Activated CD4-positive, alpha-beta memory T cell treated with anti-CD3 and anti-CD28 coated beads, Interleukin-2, amount 10 ng/mL, durations not matched to agents 7 days and 5 days (primary cell): ENCODE data around the gene IL9. TPM values are rescaled to one million over a fixed set of nuclear protein-coding genes. Genes with fewer than 3 reads are reported as not detected.

ENCODE experiments used
- CTCF ChIA-PET: fragments of 350-600 bp; sonication (Branson Sonifier 250); formaldehyde crosslinking; loops from one replicate; lab custom pipeline; 2021; ENCODE audit warnings: antibody characterized with exemption, inconsistent platforms; lab: Charles Lee
- POLR2A ChIA-PET: fragments of 350-600 bp; sonication (Branson Sonifier 250); formaldehyde crosslinking; loops from one replicate; lab custom pipeline; 2021; ENCODE audit warnings: antibody characterized with exemption; lab: Charles Lee
- DNase-seq: peaks from one replicate; pipeline ENCODE4 v3.0.0-alpha.2; 2020
- H3K27ac Mint-ChIP-seq: one replicate; pipeline ENCODE4 v1.8.0; 2021; ENCODE audit warnings: mild to moderate bottlenecking, mixed read lengths
- H3K27me3 Mint-ChIP-seq: one replicate; pipeline ENCODE4 v1.8.0; 2021; ENCODE audit warnings: mixed read lengths
- H3K36me3 Mint-ChIP-seq: one replicate; pipeline ENCODE4 v1.8.0; 2021; ENCODE audit warnings: low read depth, mixed read lengths
- H3K4me1 Mint-ChIP-seq: one replicate; pipeline ENCODE4 v1.8.0; 2021; ENCODE audit warnings: mixed read lengths
- H3K4me3 Mint-ChIP-seq: one replicate; pipeline ENCODE4 v1.8.0; 2021; ENCODE audit warnings: mild to moderate bottlenecking, mixed read lengths
- H3K9me3 Mint-ChIP-seq: one replicate; pipeline ENCODE4 v1.8.0; 2021; ENCODE audit warnings: mixed read lengths
- total RNA-seq, 2 experiments: library from RNA; stranded (reverse); gene quantifications; one replicate each; pipeline ENCODE4 v1.2.3, GENCODE V29; 2021

IL9 gene
- total RNA-seq, 2 experiments from 2014 or later: not detected

GRCh38 chr5:135876146-135876545 is 19.5 kb downstream of the IL9 start:
- Mint-ChIP-seq H3K4me1 (no peaks in the 10 kb centered on the region), H3K27me3 (peaks cover 18% of the 10 kb centered on the region), H3K9me3 (no peaks in the 10 kb centered on the region), H3K27ac (no peak overlapping the region), H3K4me3 (no peak overlapping the region), H3K36me3 (no peaks in the 10 kb centered on the region)
- DNase-seq: no peak
- ChIA-PET POLR2A (no interaction called here), CTCF (interaction anchor here (0.6 to 1.0 kb wide), 4 partner anchors 46 to 316 kb away, joined by 3 to 7 read pairs (median 5); no protein-coding TSS in a partner anchor)

DNA sequence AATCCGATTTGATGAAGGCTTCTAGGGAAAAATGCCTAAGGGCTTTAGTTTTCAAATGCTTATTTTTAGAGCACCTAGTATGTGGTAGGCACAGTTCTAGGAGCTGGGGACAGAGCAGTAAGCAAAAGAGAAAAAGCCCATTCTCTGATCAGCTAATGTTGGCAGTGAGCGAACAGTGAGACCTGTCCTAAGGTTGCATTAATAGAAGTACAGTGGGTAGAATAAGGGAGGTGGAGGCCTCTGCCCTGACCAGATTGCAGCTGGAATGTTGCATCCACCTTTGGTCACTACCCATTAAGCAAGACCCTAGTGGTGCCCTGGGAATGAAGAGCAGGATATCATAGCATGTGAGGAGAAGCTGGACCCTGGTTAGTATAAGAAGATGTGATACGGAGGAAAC is 20.1 kb downstream of the IL9 start:
- H3K27me3 Mint-ChIP-seq: peaks cover 15% of the 10 kb centered on the region

GRCh38 chr5:135874461-135874860 is 21.2 kb downstream of the IL9 start:
- H3K27ac Mint-ChIP-seq: no peak overlapping the region
- CTCF ChIA-PET: interaction anchor here (0.9 kb wide), 1 partner anchor 9 kb away, joined by 3 read pairs; no protein-coding TSS in a partner anchor
- no peaks in the 10 kb centered on the region for H3K9me3 Mint-ChIP-seq
- H3K27me3 Mint-ChIP-seq: peaks cover 15% of the 10 kb centered on the region
- DNase-seq: no peak
- no peaks in the 10 kb centered on the region for H3K36me3 Mint-ChIP-seq
- H3K4me1 Mint-ChIP-seq: no peaks in the 10 kb centered on the region
- no peak overlapping the region for H3K4me3 Mint-ChIP-seq
- POLR2A ChIA-PET: no interaction called here

More for the DNA sequence above, 20.1 kb downstream of the IL9 start:
- no peaks in the 10 kb centered on the region for H3K4me1 Mint-ChIP-seq
- no peak overlapping the region for H3K4me3 Mint-ChIP-seq
- POLR2A ChIA-PET: no interaction called here
- DNase-seq: no peak
- H3K36me3 Mint-ChIP-seq: no peaks in the 10 kb centered on the region
- no peak overlapping the region for H3K27ac Mint-ChIP-seq
- no peaks in the 10 kb centered on the region for H3K9me3 Mint-ChIP-seq
- CTCF ChIA-PET: interaction anchor here (0.7 to 1.0 kb wide), 2 partner anchors 45 to 216 kb away, joined by 3 to 7 read pairs; no protein-coding TSS in a partner anchor

DNA sequence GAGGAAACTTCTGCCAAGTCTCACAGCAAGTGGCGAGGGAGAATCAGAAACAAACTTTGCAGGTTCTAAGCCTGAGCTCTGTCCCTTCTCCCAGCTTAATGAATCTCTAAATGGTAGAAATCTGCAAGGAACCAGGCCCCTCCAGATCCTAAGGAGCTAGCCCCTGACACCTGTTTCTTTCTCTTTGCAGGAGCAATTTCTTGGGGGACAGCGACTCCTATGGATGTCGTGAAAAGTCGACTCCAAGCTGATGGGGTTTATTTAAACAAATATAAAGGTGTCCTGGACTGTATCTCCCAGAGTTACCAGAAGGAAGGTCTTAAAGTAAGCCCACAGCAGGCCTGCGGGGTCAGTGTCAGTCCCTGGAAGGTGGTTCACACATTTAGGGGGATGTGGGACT is 21.8 kb downstream of the IL9 start:
- Mint-ChIP-seq H3K27me3 (peaks cover 15% of the 10 kb centered on the region), H3K4me3 (no peak overlapping the region), H3K4me1 (no peaks in the 10 kb centered on the region), H3K27ac (no peak overlapping the region), H3K36me3 (no peaks in the 10 kb centered on the region), H3K9me3 (no peaks in the 10 kb centered on the region)
- ChIA-PET POLR2A (no interaction called here), CTCF (no interaction called here)
- DNase-seq: no peak

DNA sequence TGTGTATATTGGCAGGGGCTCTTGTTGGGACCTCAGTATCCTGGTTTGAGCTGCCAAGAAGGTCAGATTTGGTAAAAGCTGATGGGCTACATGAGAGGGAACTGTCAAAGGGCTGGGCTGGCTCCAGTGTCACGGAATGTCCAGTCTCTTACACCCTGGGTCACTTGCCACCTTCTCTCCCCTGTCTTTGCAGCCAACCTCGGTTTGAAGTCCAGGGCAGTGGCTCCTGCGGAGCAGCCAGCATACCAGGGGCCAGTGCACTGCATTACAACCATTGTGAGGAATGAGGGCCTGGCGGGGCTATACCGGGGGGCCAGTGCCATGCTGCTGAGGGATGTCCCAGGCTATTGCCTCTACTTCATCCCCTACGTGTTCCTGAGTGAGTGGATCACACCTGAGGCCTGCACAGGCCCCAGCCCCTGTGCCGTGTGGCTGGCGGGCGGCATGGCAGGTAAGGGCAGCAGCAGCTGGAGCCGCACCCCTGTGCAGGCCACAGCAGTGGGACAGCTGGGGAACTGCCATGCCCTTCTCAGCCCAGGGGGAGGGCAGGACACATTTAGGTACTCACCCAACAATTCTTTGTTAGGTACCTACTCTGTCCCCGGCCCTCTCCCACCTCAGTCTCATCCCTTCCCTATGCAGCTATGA is 24.2 kb downstream of the IL9 start:
- Mint-ChIP-seq H3K4me1 (no peaks in the 10 kb centered on the region), H3K36me3 (no peaks in the 10 kb centered on the region), H3K27ac (no peak overlapping the region), H3K9me3 (no peaks in the 10 kb centered on the region), H3K27me3 (peaks cover 16% of the 10 kb centered on the region), H3K4me3 (no peak overlapping the region)
- DNase-seq: no peak
- ChIA-PET POLR2A (no interaction called here), CTCF (no interaction called here)

DNA sequence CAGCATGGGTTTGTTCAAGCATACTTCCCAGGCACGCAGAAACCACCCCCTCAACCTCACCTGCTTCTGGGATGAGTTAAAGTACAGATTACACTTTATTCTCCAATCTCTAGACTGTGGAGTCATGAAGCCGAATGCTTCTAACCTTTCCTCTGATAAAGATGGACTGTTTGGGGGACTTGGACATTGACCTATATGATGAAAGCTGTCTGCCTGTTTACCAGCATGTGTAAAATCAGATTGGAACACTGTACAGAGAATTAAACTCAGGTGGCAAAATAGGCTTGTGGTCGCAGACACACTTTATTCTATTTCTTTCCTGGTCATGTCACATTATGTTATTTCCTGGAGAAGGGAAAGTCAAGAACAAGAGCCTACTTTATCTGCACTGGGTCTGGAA is 25.7 kb downstream of the IL9 start:
- POLR2A ChIA-PET: no interaction called here
- H3K27me3 Mint-ChIP-seq: peaks cover 15% of the 10 kb centered on the region
- no peak overlapping the region for H3K27ac Mint-ChIP-seq
- no peaks in the 10 kb centered on the region for H3K36me3 Mint-ChIP-seq
- no peaks in the 10 kb centered on the region for H3K9me3 Mint-ChIP-seq
- no peak overlapping the region for H3K4me3 Mint-ChIP-seq
- DNase-seq: no peak
- no peaks in the 10 kb centered on the region for H3K4me1 Mint-ChIP-seq
- CTCF ChIA-PET: no interaction called here

DNA sequence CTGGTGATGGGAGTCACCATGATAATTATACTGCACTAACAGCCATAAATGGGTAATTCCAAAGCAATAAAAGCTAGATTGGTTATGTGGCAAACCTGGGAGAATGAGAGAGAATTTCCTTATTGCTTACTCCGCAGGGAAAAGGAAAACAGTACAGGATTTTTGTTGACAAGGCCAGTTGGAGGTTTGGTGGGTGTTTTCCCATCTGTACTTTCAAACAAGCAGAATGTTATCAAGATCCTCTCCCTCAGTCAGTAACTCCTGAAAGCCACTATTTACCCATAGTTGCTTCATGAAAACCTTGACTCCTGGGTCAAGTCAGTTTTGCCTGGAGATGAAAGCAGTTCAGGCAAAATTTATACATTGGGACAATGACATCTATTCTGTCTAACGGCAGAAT is 26.4 kb downstream of the IL9 start:
- ChIA-PET CTCF (no interaction called here), POLR2A (no interaction called here)
- Mint-ChIP-seq H3K4me3 (no peak overlapping the region), H3K27ac (no peak overlapping the region), H3K27me3 (peaks cover 10% of the 10 kb centered on the region), H3K9me3 (no peaks in the 10 kb centered on the region), H3K36me3 (no peaks in the 10 kb centered on the region), H3K4me1 (no peaks in the 10 kb centered on the region)
- DNase-seq: no peak

GRCh38 chr5:135868681-135869080 is 27.0 kb downstream of the IL9 start:
- H3K27me3 Mint-ChIP-seq: peaks cover 10% of the 10 kb centered on the region
- CTCF ChIA-PET: no interaction called here

DNA sequence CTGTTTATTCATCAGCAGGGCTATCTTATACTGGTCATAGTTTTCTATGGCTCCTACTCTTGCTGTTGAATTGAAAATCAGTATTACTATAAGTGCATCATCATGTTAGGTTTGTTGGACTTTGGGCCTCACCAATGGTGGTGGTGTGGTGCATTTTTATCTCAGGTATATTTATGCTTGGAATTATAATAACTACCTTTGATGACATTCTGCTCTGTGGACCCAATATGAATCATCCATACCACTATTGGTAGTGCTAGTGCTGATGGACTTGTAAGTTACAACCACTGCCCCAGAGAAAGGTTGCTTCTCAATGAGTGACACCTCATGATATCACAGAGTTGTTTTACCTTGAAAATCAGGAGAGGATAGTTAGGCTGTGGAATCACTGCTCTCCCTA is 28.0 kb downstream of the IL9 start:
- ChIA-PET CTCF (no interaction called here), POLR2A (no interaction called here)
- H3K27me3 Mint-ChIP-seq: peaks cover 9% of the 10 kb centered on the region
- no peak overlapping the region for H3K4me3 Mint-ChIP-seq
- DNase-seq: no peak
- no peaks in the 10 kb centered on the region for H3K4me1 Mint-ChIP-seq
- no peak overlapping the region for H3K27ac Mint-ChIP-seq
- no peaks in the 10 kb centered on the region for H3K36me3 Mint-ChIP-seq
- H3K9me3 Mint-ChIP-seq: no peaks in the 10 kb centered on the region

More at GRCh38 chr5:135868681-135869080, 27.0 kb downstream of the IL9 start:
- POLR2A ChIA-PET: no interaction called here
- Mint-ChIP-seq H3K36me3 (no peaks in the 10 kb centered on the region), H3K4me1 (no peaks in the 10 kb centered on the region), H3K27ac (no peak overlapping the region), H3K4me3 (no peak overlapping the region), H3K9me3 (no peaks in the 10 kb centered on the region)
- no peak for DNase-seq

GRCh38 chr5:135866016-135866415 is 29.6 kb downstream of the IL9 start:
- DNase-seq: no peak
- CTCF ChIA-PET: no interaction called here
- Mint-ChIP-seq H3K4me3 (no peak overlapping the region), H3K27ac (no peak overlapping the region), H3K27me3 (peaks cover 5% of the 10 kb centered on the region), H3K9me3 (no peaks in the 10 kb centered on the region), H3K36me3 (no peaks in the 10 kb centered on the region), H3K4me1 (no peaks in the 10 kb centered on the region)
- POLR2A ChIA-PET: no interaction called here

- H3K9me3 Mint-ChIP-seq: no peaks in the 10 kb centered on the region
Observed at GRCh38 chr5:135864503-135865435, 30.9 kb downstream of the IL9 start.

DNA sequence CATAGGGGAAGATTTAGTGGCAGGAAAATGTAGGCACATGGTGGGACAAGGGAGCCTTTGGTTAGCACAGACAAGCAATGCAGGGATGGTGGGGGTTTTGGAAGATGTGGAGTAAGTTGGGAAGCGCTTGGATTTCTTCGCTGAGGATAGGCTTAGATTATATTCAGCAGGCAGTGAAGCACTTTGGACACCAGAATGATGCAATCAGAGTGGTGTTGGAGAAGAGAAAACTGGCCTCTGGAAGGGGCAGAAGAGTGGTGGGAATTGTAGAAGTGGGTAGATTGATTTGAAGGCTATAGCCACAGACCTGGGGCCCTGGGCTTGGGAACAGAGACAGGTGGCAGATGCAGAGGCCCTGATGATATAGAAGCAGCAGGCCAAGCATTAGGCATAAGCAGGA is 32.9 kb downstream of the IL9 start:
- H3K4me1 Mint-ChIP-seq: no peaks in the 10 kb centered on the region

More at GRCh38 chr5:135864503-135865435, 30.9 kb downstream of the IL9 start:
- CTCF ChIA-PET: no interaction called here
- Mint-ChIP-seq H3K4me3 (no peak overlapping the region), H3K4me1 (no peaks in the 10 kb centered on the region), H3K27ac (no peak overlapping the region), H3K27me3 (peaks cover 2% of the 10 kb centered on the region), H3K36me3 (no peaks in the 10 kb centered on the region)
- POLR2A ChIA-PET: no interaction called here
- DNase-seq: no peak

GRCh38 chr5:135862086-135862485 is 33.6 kb downstream of the IL9 start:
- ChIA-PET POLR2A (no interaction called here), CTCF (no interaction called here)
- no peaks in the 10 kb centered on the region for H3K27me3 Mint-ChIP-seq
- no peaks in the 10 kb centered on the region for H3K9me3 Mint-ChIP-seq
- H3K4me3 Mint-ChIP-seq: no peak overlapping the region
- DNase-seq: no peak
- no peaks in the 10 kb centered on the region for H3K4me1 Mint-ChIP-seq
- H3K27ac Mint-ChIP-seq: no peak overlapping the region
- H3K36me3 Mint-ChIP-seq: no peaks in the 10 kb centered on the region

More for the DNA sequence above, 32.9 kb downstream of the IL9 start:
- Mint-ChIP-seq H3K27ac (no peak overlapping the region), H3K4me3 (no peak overlapping the region), H3K27me3 (no peaks in the 10 kb centered on the region), H3K36me3 (no peaks in the 10 kb centered on the region), H3K9me3 (no peaks in the 10 kb centered on the region)
- ChIA-PET POLR2A (no interaction called here), CTCF (no interaction called here)
- no peak for DNase-seq
